Gastrocnemius medialis (tissue), 4 donors: ENCODE data around the gene RGS4.

Experiments used
- POLR2A ChIP-seq, 2 donors: fragments of 450-650 bp; IDR thresholded peaks; one replicate each; pipeline ENCODE4 v1.6.1; 2017; ENCODE audit warnings: antibody characterized with exemption in 2 of 2, mild to moderate bottlenecking in 2 of 2, moderate library complexity in 2 of 2
- TF ChIP-seq, protein P1 (sequence below), 5 experiments: fragments of 450-650 bp in 3 of 5; fragments of 200-600 bp in 2 of 5; sonication (generic) in 2 of 5; IDR thresholded peaks in 4 of 5; conservative IDR thresholded peaks in 1 of 5; 1 replicate in 4 of 5; 2 replicates in 1 of 5; pipeline ENCODE4 v1.5.1; 2016 to 2019; ENCODE audit warnings: antibody characterized with exemption in 5 of 5, mild to moderate bottlenecking in 3 of 5, moderate library complexity in 3 of 5

DNA sequence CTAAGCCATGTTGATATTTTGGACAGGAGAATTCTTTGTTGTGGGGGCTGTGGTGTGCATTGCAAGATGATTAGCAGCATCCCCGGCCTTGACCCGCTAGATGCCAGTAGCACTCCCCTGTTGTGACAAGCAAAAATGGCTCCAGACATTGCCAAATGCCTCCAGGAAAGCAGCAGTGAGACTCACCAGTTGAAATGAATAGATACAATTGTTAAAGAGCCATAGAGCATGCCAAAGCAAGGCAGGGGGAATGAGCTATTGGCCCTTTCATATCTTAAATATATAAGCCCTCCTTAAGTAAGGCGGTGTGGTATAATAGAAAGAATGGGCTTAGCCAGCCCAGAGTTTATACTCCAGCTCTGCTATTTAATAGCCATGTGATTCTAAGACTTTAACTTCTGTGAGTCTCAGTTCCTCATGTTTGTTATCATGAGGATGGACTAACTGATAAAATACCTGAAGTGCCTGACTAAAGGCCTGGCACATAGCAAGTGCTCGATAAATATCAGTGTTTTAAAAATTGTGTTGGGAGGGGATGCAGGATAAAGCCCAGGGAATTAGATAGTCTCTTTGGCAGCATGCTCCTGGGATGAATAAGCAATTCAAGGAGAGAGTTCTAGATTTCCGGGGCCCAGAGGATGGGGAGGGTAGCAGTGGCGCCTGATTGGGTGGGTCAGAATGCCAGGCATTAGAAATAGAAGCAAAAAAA, 21.1 kb upstream of the RGS4 start:
- TF ChIP-seq, protein P1, sequence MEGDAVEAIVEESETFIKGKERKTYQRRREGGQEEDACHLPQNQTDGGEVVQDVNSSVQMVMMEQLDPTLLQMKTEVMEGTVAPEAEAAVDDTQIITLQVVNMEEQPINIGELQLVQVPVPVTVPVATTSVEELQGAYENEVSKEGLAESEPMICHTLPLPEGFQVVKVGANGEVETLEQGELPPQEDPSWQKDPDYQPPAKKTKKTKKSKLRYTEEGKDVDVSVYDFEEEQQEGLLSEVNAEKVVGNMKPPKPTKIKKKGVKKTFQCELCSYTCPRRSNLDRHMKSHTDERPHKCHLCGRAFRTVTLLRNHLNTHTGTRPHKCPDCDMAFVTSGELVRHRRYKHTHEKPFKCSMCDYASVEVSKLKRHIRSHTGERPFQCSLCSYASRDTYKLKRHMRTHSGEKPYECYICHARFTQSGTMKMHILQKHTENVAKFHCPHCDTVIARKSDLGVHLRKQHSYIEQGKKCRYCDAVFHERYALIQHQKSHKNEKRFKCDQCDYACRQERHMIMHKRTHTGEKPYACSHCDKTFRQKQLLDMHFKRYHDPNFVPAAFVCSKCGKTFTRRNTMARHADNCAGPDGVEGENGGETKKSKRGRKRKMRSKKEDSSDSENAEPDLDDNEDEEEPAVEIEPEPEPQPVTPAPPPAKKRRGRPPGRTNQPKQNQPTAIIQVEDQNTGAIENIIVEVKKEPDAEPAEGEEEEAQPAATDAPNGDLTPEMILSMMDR (IDR thresholded peaks at IDR 0.05 in 4 of 5, conservative IDR thresholded peaks at IDR 0.05 in 1 of 5): no peak
- no peak for TF ChIP-seq POLR2A (IDR thresholded peaks at IDR 0.05)
